CD4-positive, alpha-beta memory T cell (primary cell): ENCODE measurements around the gene CFAP61. TPM values are rescaled to one million over a fixed set of nuclear protein-coding genes. Genes with fewer than 3 reads are reported as not detected.
"Not testable (repeated sequence)": the region's sequence is repeated elsewhere in the genome, so short reads cannot be mapped to it uniquely, and the experiment has no call there.

Source experiments
- CTCF ChIA-PET: fragments of 350-600 bp; sonication (Branson Sonifier 250); formaldehyde crosslinking; loops from one replicate; lab custom pipeline; 2021; ENCODE audit warnings: inconsistent platforms; ENCODE audit not compliant: partially characterized antibody; lab: Charles Lee
- POLR2A ChIA-PET: fragments of 350-600 bp; sonication (Branson Sonifier 250); formaldehyde crosslinking; loops from one replicate; lab custom pipeline; 2021; ENCODE audit not compliant: partially characterized antibody; lab: Charles Lee
- DNase-seq, 5 donors: peaks; one replicate each; pipeline versions ENCODE4 v3.0.0 to v3.0.0-alpha.2; 2020 to 2022; ENCODE audit warnings: mixed read lengths in 1 of 5
- H3K27ac ChIP-seq: one replicate; pipeline ENCODE4 v1.7.0; 2013; ENCODE audit warnings: low read depth, low read length
- H3K27me3 ChIP-seq: 2 replicates; pipeline ENCODE4 v1.7.0; 2013; ENCODE audit warnings: mild to moderate bottlenecking, low read length, moderate library complexity; ENCODE audit not compliant: insufficient read depth
- H3K36me3 ChIP-seq: 2 replicates; pipeline ENCODE4 v1.7.0; 2013; ENCODE audit warnings: mild to moderate bottlenecking, low read length, moderate library complexity; ENCODE audit not compliant: insufficient read depth
- H3K4me1 ChIP-seq: 2 replicates; pipeline ENCODE4 v1.7.0; 2013; ENCODE audit warnings: mild to moderate bottlenecking, low read length, moderate library complexity; ENCODE audit not compliant: insufficient read depth
- H3K4me3 ChIP-seq, 2 donors: one replicate each; pipeline ENCODE4 v1.7.0; 2013; ENCODE audit warnings: low read length in 2 of 2, mild to moderate bottlenecking in 1 of 2
- H3K9me3 ChIP-seq, 2 donors: one replicate each; pipeline ENCODE4 v1.7.0; 2013; ENCODE audit warnings: low read length in 2 of 2, control low read depth in 1 of 2; ENCODE audit not compliant: control insufficient read depth in 1 of 2
- H3K27ac Mint-ChIP-seq, 7 donors: one replicate each; pipeline ENCODE4 v1.8.0; 2020 to 2021; ENCODE audit warnings: mixed read lengths in 7 of 7, mild to moderate bottlenecking in 6 of 7, inconsistent platforms in 3 of 7, moderate library complexity in 3 of 7
- H3K27me3 Mint-ChIP-seq, 2 donors: one replicate each; pipeline ENCODE4 v1.8.0; 2020 to 2021; ENCODE audit warnings: mixed read lengths in 2 of 2
- H3K36me3 Mint-ChIP-seq, 2 donors: one replicate each; pipeline ENCODE4 v1.8.0; 2020 to 2021; ENCODE audit warnings: mixed read lengths in 2 of 2, inconsistent platforms in 1 of 2, mild to moderate bottlenecking in 1 of 2
- H3K4me1 Mint-ChIP-seq, 4 donors: one replicate each; pipeline ENCODE4 v1.8.0; 2020 to 2021; ENCODE audit warnings: mixed read lengths in 4 of 4, mild to moderate bottlenecking in 1 of 4
- H3K4me3 Mint-ChIP-seq, 8 donors: one replicate each; pipeline ENCODE4 v1.8.0; 2020 to 2021; ENCODE audit warnings: mixed read lengths in 8 of 8, mild to moderate bottlenecking in 7 of 8, moderate library complexity in 6 of 8, inconsistent platforms in 3 of 8
- H3K9me3 Mint-ChIP-seq, 8 donors: one replicate each; pipeline ENCODE4 v1.8.0; 2020 to 2021; ENCODE audit warnings: mixed read lengths in 8 of 8, mild to moderate bottlenecking in 5 of 8, inconsistent platforms in 3 of 8, moderate library complexity in 1 of 8
- intact Hi-C: fragments of 100-400 bp; cut with micrococcal nuclease; formaldehyde crosslinking; loops from one replicate; pipeline ENCODE4 v1.15.1; 2023
- polyA plus RNA-seq, 2 donors: library from polyadenylated mRNA; unstranded; fragments of 300-500 nt; fragmentation: Illumina TruSeq; gene quantifications; one replicate each; pipeline ENCODE4 v1.2.3, GENCODE V29; 2021
- total RNA-seq, 2 experiments: library from RNA; stranded (reverse); gene quantifications; one replicate each; pipeline ENCODE4 v1.2.3, GENCODE V29; 2021

CFAP61 gene
- total and polyA plus RNA-seq, 4 experiments from 2014 or later = not detected

DNA sequence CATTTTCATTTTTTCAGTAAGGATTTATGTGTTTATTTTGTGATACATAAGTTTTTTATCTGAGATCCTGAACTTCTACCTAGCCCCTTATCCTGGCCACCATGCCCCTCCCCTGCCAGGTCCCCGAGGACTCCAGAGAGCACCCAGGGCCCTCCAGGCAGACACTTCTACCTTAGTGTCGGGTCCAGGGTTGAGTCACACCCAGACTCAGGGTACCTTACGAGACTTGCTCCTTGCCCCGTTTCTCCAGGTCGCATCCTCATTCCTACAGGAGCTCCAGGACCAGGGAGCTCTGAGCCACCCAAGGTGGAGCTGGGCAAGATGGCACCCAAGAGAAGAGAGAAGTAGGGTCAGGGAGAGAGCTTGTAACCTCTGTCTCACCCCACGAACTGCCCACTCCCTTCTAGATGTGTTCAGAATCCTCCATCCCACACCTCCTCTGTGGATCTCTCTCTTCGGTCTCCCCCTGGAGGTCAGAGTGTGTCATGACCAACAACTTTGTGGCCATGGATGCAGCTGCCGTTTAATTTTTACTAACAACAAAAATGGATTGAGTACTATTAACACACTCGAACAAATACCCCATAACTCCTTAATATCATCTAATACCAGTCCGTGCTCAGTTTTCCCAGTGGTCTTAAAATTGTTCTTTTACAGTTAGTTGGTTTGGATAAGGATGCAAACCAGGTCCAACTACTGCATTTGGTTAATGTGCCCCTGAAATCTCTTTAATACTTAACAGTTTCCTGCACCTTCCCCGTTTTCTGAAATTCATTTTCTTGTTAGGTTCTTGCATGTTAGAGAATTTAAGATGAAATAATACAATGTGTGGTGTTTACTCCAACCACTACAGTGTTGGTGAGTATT, 185.0 kb downstream of the CFAP61 start:
- Histone ChIP-seq H3K36me3 (no peaks in the 10 kb centered on the region), H3K9me3 (no peaks in the 10 kb centered on the region), H3K27ac (no peak overlapping the region), H3K27me3 (no peaks in the 10 kb centered on the region), H3K4me3 (no peak overlapping the region), H3K4me1 (no peaks in the 10 kb centered on the region)
- H3K36me3 Mint-ChIP-seq = no peaks in the 10 kb centered on the region
- peaks cover 0 to 3% (median 1%) of the 10 kb centered on the region in 4 donors for H3K4me1 Mint-ChIP-seq
- DNase-seq = peak in 3 of 5 donors; percentile 7 to 16 (median 7)
- no peak overlapping the region for H3K27ac Mint-ChIP-seq
- H3K9me3 Mint-ChIP-seq = peaks cover 0 to 3% (median 0%) of the 10 kb centered on the region in 8 donors
- intact Hi-C loops = no loop called here
- ChIA-PET CTCF (interaction anchor here (0.8 to 1.6 kb wide), 2 partner anchors 8 to 10 kb away, joined by 3 to 4 read pairs; no protein-coding TSS in a partner anchor), POLR2A (no interaction called here)
- no peak overlapping the region for H3K4me3 Mint-ChIP-seq
- peaks cover 0 to 7% of the 10 kb centered on the region in 2 donors for H3K27me3 Mint-ChIP-seq

GRCh38 chr20:20241976-20242375, 189.6 kb downstream of the CFAP61 start:
- H3K9me3 ChIP-seq = no peaks in the 10 kb centered on the region
- no peaks in the 10 kb centered on the region for H3K27me3 ChIP-seq
- Mint-ChIP-seq H3K4me1 (peaks cover 0 to 3% (median 1%) of the 10 kb centered on the region in 4 donors), H3K36me3 (peaks cover 0 to 5% of the 10 kb centered on the region in 2 donors), H3K9me3 (peaks cover 0 to 4% (median 1%) of the 10 kb centered on the region in 8 donors), H3K27me3 (peaks cover 3 to 7% of the 10 kb centered on the region in 2 donors), H3K4me3 (no peak overlapping the region), H3K27ac (no peak overlapping the region)
- intact Hi-C loops = no loop called here
- CTCF ChIA-PET = interaction anchor here (1.4 kb wide), 1 partner anchor 9 kb away, joined by 3 read pairs; no protein-coding TSS in a partner anchor
- no peaks in the 10 kb centered on the region for H3K4me1 ChIP-seq
- H3K4me3 ChIP-seq = no peak overlapping the region
- H3K27ac ChIP-seq = no peak overlapping the region
- no peaks in the 10 kb centered on the region for H3K36me3 ChIP-seq
- POLR2A ChIA-PET = no interaction called here
- DNase-seq = no peak

DNA sequence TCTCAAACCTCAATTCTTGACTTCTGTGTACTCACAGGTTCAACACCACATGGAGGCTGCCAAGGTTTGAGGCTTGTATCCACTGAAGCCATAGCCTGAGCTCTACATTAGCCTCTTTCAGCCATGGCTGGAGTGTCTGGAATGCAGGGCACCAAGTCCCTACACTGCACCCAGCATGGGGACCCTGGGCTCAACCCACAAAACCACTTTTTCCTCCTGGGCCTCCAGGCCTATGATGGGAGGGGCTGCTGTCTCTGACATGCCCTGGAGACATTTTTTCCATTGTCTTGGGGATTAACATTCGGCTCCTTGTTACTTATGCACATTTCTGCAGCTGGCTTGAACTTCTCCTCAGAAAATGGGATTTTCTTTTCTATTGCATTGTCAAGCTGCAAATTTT, 192.1 kb downstream of the CFAP61 start:
- H3K27me3 Mint-ChIP-seq, H3K36me3 Mint-ChIP-seq: not testable (repeated sequence)

GRCh38 chr20:20246996-20247633, 194.8 kb downstream of the CFAP61 start:
- Mint-ChIP-seq H3K36me3 (peaks cover 0 to 5% of the 10 kb centered on the region in 2 donors), H3K4me1 (no peaks in the 10 kb centered on the region), H3K27ac (no peak overlapping the region), H3K9me3 (peaks cover 0 to 8% (median under 1%) of the 10 kb centered on the region in 8 donors), H3K27me3 (peaks cover 4 to 10% of the 10 kb centered on the region in 2 donors), H3K4me3 (no peak overlapping the region)
- intact Hi-C loops = no loop called here
- ChIA-PET CTCF (interaction anchor here (1.4 kb wide), 1 partner anchor 10 kb away, joined by 3 read pairs; no protein-coding TSS in a partner anchor), POLR2A (no interaction called here)
- H3K4me3 ChIP-seq = no peak overlapping the region
- no peak for DNase-seq
- H3K9me3 ChIP-seq = no peaks in the 10 kb centered on the region
- H3K27ac ChIP-seq = no peak overlapping the region
- H3K27me3 ChIP-seq = no peaks in the 10 kb centered on the region
- no peaks in the 10 kb centered on the region for H3K4me1 ChIP-seq
- H3K36me3 ChIP-seq = no peaks in the 10 kb centered on the region

More for the DNA sequence above, 192.1 kb downstream of the CFAP61 start:
- H3K27ac ChIP-seq, H3K36me3 ChIP-seq, DNase-seq, intact Hi-C loops, H3K4me3 ChIP-seq, H3K9me3 Mint-ChIP-seq, H3K9me3 ChIP-seq, POLR2A ChIA-PET, CTCF ChIA-PET, H3K27ac Mint-ChIP-seq, H3K27me3 ChIP-seq, H3K4me1 ChIP-seq, H3K4me1 Mint-ChIP-seq: not testable (repeated sequence)
- H3K4me3 Mint-ChIP-seq = peak overlapping the region in 1 of 8 donors; percentile 36

- Mint-ChIP-seq H3K4me1 (no peaks in the 10 kb centered on the region), H3K27ac (no peak overlapping the region), H3K27me3 (peaks cover 4 to 10% of the 10 kb centered on the region in 2 donors), H3K9me3 (peaks cover 0 to 8% (median 0%) of the 10 kb centered on the region in 8 donors), H3K4me3 (no peak overlapping the region), H3K36me3 (peaks cover 0 to 5% of the 10 kb centered on the region in 2 donors)
- CTCF ChIA-PET = no interaction called here
- no peaks in the 10 kb centered on the region for H3K4me1 ChIP-seq
- no peak overlapping the region for H3K27ac ChIP-seq
- no peak overlapping the region for H3K4me3 ChIP-seq
- H3K27me3 ChIP-seq = no peaks in the 10 kb centered on the region
- no peaks in the 10 kb centered on the region for H3K36me3 ChIP-seq
- no peaks in the 10 kb centered on the region for H3K9me3 ChIP-seq
- POLR2A ChIA-PET = no interaction called here
- DNase-seq = no peak
- intact Hi-C loops = no loop called here
Measured at GRCh38 chr20:20248620-20249200, 196.4 kb downstream of the CFAP61 start.

DNA sequence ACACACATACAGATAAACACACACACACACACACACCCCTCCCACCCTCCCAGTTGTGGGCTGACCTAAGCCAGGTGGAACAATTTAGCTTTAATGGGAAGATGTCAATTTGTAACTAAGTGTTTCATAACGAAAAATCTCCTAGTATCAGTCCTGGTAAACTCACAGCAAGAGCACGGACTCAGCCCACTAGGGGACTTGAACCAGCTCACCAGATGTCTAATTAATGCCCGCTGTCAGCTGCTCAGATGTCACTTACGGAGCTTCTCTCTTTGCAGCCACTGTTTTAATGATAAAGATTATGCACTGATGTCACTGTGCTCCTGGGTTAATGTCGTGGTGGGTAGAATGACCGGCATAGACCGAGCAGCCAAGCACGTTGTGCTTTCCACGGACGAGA, 199.0 kb downstream of the CFAP61 start:
- Mint-ChIP-seq H3K27me3 (peaks cover 1 to 10% of the 10 kb centered on the region in 2 donors), H3K4me3 (no peak overlapping the region), H3K27ac (no peak overlapping the region), H3K36me3 (no peaks in the 10 kb centered on the region), H3K9me3 (peaks cover 0 to 4% (median 0%) of the 10 kb centered on the region in 8 donors), H3K4me1 (no peaks in the 10 kb centered on the region)
- no peak overlapping the region for H3K27ac ChIP-seq
- CTCF ChIA-PET = interaction anchor here (0.8 kb wide), 1 partner anchor 10 kb away, joined by 3 read pairs; no protein-coding TSS in a partner anchor
- H3K4me1 ChIP-seq = no peaks in the 10 kb centered on the region
- H3K27me3 ChIP-seq = no peaks in the 10 kb centered on the region
- H3K9me3 ChIP-seq = no peaks in the 10 kb centered on the region
- intact Hi-C loops = no loop called here
- H3K4me3 ChIP-seq = no peak overlapping the region
- POLR2A ChIA-PET = no interaction called here
- no peaks in the 10 kb centered on the region for H3K36me3 ChIP-seq
- DNase-seq = no peak

DNA sequence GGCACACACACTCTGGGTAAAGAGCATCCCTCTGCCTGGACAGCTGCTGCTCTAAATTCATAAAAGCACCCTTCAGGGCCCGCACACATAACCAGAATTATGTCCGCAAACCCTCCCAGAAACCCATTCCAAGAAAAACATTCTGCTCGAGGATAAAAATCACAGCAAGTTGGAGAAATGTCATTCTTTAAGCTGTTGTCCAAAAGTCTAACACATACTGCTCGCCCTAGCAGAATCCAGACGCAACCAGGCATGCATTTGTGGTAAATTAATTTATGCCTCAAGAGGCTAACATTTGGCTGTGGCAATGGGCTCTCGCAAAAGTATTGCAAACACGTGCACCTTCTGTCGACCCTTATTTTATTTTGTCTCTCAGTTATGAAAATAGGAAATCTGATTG, 199.5 kb downstream of the CFAP61 start:
- POLR2A ChIA-PET = no interaction called here
- H3K27ac Mint-ChIP-seq = no peak overlapping the region
- no peaks in the 10 kb centered on the region for H3K36me3 Mint-ChIP-seq

More for the DNA sequence above, 199.5 kb downstream of the CFAP61 start:
- no peaks in the 10 kb centered on the region for H3K27me3 ChIP-seq
- CTCF ChIA-PET = no interaction called here
- Mint-ChIP-seq H3K9me3 (peaks cover 0 to 4% (median 0%) of the 10 kb centered on the region in 8 donors), H3K4me1 (no peaks in the 10 kb centered on the region), H3K4me3 (no peak overlapping the region), H3K27me3 (peaks cover 1 to 10% of the 10 kb centered on the region in 2 donors)
- no peaks in the 10 kb centered on the region for H3K36me3 ChIP-seq
- H3K4me3 ChIP-seq = no peak overlapping the region
- intact Hi-C loops = no loop called here
- DNase-seq = no peak
- H3K4me1 ChIP-seq = no peaks in the 10 kb centered on the region
- H3K27ac ChIP-seq = no peak overlapping the region
- no peaks in the 10 kb centered on the region for H3K9me3 ChIP-seq
